ENCODE results near the gene TUBB6.
A peak's percentile ranks its signal among the peaks of the same experiment; 100 is the strongest.

Gene TUBB6

DNA sequence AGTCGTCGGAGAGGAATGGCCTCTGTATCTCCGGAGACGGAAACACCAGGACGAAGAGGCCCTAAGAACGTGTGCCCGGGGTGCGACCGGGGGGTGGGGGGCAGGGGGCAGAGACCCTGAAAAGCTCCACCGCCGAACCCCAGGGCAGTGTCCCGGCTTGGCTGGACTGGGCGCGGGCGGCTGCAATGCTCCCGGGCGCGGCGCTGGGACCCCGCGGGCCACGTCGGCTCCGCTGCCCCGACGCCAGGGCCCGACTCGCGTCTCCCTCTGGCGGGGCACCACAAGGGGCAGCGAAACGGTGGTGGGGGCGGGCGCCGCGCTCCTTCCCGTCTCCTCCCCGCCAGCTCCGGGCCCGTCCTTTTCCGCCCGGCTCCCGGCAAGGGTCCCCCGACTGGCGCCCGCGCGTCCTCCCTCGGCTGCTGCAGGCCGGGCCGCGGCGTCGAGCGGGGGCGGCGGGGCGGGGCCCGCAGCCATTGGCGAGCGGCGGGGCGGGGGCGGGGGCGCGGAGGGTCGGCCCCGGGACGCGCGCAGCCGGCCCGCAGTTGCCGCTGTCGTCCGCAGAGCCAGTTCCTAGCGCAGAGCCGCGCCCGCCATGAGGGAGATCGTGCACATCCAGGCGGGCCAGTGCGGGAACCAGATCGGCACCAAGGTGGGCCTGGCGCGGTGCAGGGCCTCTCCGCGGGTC is at the start of gene TUBB6:
TUBB6 (plus strand) TSS at position 541 of the 685 bp plus-strand sequence; CDS start at position 593, 52 bp downstream.
- peak within 1 kb of the TSS; percentile 33 for H3K27ac Mint-ChIP-seq
- ATAC-seq = peak; percentile 74
- peaks cover 4% of the 10 kb centered on the region for H3K36me3 Mint-ChIP-seq
- H3K4me1 Mint-ChIP-seq = peaks cover 18% of the 10 kb centered on the region
- peak in 1 of 2 donors; percentile 32 for DNase-seq (ENCODE audit: low spot score in 2 of 2)
- peaks cover 4% of the 10 kb centered on the region for H3K9me3 Mint-ChIP-seq
- peak within 1 kb of the TSS; percentile 68 for H3K4me3 Mint-ChIP-seq

DNA sequence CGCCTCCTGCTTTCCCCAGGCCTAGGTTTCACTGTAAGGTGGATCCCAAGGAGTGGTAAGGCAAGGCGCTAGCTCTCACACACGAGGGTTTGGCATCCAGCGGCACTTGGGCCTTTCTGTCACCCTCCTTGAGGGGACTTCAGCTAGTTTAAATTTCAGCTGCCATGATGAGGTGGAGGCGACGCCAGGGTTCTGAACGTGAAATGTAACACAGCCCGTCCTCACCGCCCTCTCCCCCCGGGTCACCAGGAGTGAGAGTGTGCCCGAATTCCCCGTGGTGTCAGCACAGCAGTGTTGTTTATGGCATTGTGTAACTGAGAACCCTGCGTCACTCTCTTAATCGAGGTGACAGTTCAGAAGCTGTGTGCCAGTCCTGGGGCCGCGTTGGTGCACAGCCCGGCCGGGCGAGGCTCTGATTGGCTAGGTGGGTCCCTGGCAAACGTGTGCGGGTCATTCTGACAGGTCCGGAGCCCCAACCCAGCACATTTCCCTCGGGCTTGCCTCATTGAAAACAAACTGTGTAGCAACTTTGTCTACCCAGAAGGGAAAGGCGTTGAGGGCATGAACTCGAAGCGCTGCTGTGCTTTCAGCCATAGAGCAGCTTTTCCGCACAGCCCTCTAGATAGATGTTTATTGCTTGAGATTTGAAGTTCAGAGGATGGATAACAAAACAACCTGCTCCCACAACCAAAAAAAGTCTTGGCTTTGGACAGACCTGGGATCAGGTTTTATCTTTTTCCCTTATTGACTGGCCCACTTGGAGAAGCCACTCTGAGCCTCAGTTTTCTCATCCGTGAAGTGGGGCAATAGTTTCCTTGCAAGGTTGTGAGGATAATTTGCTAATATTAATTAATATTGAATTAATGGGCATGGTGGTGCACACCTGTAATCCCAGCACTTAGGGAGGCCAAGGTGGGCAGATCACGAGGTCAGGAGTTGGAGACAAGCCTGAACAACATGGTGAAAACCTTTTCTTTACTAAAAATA is 49.0 kb upstream of the TUBB6 start:
- Mint-ChIP-seq H3K9me3 (no peaks in the 10 kb centered on the region), H3K4me1 (no peaks in the 10 kb centered on the region), H3K4me3 (no peak overlapping the region), H3K36me3 (no peaks in the 10 kb centered on the region), H3K27ac (no peak overlapping the region)
- no peak for ATAC-seq
- DNase-seq (ENCODE audit: low spot score in 2 of 2) = no peak

DNA sequence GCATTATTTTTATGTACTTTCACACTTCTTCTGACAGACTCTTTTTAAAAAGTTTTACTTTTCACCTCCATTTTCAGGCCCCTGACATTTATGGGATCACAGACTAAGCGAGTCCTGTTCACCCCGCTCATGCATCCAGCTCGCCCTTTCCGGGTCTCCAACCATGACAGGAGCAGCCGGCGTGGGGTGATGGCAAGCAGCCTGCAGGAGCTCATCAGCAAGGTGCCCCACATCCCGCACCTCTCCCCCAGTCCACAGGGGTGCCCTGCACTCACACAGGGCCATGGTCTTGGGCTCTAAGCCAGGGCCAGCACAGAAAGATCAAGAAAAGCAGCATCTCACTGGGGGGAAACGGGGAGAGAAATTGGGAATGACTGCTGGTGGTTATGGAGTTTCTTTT is 45.3 kb upstream of the TUBB6 start:
- no peak overlapping the region for H3K27ac Mint-ChIP-seq
- H3K36me3 Mint-ChIP-seq = no peaks in the 10 kb centered on the region
- ATAC-seq = no peak
- DNase-seq (ENCODE audit: low spot score in 2 of 2) = no peak
- no peaks in the 10 kb centered on the region for H3K9me3 Mint-ChIP-seq
- H3K4me1 Mint-ChIP-seq = no peaks in the 10 kb centered on the region
- no peak overlapping the region for H3K4me3 Mint-ChIP-seq

DNA sequence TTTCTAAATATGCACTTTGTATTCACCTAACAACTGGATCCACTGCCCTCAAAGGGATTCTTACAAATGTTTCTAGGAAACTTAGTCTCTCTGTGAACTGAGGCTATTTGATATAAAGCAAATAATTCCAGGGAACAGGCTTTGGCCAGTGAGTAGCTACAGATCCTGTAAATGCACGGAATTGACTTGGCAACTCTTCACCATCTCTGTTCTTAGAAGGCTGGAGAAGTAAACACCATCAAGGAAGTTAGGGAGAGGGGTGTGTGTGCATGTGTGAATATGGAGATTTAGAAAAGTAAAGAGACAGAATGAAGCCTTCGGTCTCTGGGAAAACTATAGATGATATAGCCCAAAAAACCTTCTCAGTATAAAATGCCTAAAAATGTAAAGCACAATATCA is 43.2 kb upstream of the TUBB6 start:
- no peak overlapping the region for H3K27ac Mint-ChIP-seq
- H3K36me3 Mint-ChIP-seq = no peaks in the 10 kb centered on the region
- no peaks in the 10 kb centered on the region for H3K4me1 Mint-ChIP-seq
- DNase-seq (ENCODE audit: low spot score in 2 of 2) (no peak), ATAC-seq (no peak)
- H3K4me3 Mint-ChIP-seq = no peak overlapping the region
- H3K9me3 Mint-ChIP-seq = no peaks in the 10 kb centered on the region

DNA sequence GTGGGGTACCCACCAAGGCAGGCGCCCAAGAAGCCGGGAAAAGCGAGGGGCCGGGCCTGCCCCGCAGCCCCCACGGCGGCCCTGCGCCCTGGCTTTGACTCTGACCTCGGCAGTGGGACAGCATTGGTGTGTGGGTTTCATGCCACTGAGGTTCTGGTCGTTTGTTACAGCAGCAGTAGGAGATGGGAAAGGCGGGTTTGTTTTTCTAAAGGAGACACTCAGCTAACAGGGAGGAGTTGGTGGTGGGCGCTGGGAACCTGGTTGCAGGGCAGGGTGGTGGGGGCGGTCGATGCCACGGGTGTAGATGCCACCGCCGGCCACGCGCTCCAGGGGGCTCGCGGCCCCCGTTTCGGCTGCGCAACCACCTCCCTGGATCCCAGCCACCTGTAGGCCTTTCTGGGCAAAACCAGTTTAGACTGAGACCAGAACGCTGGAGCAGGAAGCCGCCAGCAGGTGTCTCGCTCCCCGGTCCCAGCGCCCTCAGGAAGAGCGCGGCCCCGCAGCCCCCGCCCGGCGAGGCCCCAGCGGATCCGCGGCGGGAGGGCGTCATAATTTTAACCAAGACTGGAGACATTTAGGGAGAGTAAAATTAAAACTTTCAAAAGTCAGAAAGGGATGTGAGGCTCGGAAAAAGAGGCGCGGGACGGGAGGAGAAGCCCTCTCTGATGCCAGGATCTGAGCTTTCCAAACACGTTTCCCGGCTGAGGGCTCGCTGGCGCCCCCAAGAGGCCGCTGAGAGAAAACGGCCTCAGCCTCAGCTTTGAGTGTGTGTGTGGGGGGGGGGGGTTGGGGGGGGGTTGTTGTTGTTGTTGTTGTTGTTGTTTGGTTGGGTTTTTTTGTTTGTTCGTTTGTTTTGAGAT is 36.4 kb upstream of the TUBB6 start:
- no peaks in the 10 kb centered on the region for H3K36me3 Mint-ChIP-seq
- no peak overlapping the region for H3K27ac Mint-ChIP-seq
- ATAC-seq (peak; percentile 79), DNase-seq (ENCODE audit: low spot score in 2 of 2) (peak; percentile 43 to 70)
- H3K9me3 Mint-ChIP-seq = no peaks in the 10 kb centered on the region
- H3K4me3 Mint-ChIP-seq = peak overlapping the region; percentile 36
- H3K4me1 Mint-ChIP-seq = no peaks in the 10 kb centered on the region

DNA sequence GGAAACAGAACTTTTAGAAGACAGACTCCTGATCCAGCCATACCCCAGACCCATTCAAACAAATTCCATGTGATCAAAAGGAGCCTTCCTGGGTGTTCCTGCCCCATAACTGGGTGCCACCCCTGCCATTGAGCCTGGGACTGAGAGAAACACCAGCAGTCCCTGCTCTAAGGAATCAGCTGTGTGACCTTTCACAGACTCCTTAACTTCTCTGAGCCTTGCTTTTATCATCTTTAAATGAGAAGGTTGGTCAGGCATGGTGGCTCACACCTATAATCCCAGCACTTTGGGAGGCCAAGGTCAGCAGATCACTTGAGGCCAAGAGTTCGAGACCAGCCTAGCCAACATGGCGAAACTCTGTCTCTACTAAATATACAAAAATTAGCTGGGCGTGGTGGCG is 33.2 kb upstream of the TUBB6 start:
- H3K36me3 Mint-ChIP-seq = no peaks in the 10 kb centered on the region
- H3K4me1 Mint-ChIP-seq = no peaks in the 10 kb centered on the region
- H3K27ac Mint-ChIP-seq = no peak overlapping the region
- no peak overlapping the region for H3K4me3 Mint-ChIP-seq
- no peaks in the 10 kb centered on the region for H3K9me3 Mint-ChIP-seq
- no peak for DNase-seq (ENCODE audit: low spot score in 2 of 2)
- ATAC-seq = no peak

DNA sequence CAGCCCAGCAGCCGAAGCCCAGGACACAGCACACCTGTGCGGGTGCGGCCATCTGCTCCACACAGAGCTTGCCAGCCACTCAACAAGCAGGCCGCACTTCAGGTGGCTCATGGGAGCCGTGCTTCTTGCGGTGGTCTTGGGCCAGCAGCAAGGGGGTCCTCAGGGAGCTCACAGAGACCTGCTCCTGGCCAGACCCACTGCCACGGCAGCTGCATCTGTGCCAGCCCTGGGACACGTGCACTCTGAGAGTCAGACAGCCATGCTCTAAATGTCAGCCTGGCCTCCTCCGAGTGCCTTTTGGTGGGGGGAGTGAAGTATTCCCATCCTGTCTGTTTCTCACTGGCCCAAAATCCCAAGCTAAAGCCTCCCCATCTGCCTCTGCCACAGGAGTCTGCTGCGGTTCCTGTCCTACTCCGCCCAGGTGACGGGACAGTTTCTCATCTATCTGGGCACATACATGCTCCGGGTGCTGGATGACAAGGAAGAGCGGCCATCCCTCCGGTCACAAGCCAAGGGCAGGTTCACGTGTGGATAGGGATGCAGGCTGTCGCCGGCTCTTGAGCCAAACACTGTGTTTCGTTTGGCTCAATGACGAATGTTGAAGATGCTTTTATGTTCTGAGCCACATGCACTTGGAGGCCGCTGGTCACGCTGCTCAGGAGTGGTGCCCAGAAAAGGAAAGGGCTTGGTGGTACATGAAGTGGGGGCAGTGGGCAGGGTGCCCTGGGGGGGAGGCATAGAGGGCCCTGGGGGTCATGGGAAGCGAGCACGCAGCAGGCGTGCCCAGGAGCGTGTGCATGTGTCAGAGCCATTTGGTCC is 31.1 kb upstream of the TUBB6 start:
- no peak for DNase-seq (ENCODE audit: low spot score in 2 of 2)
- H3K4me3 Mint-ChIP-seq = no peak overlapping the region
- no peaks in the 10 kb centered on the region for H3K36me3 Mint-ChIP-seq
- ATAC-seq = no peak
- no peaks in the 10 kb centered on the region for H3K4me1 Mint-ChIP-seq
- no peaks in the 10 kb centered on the region for H3K9me3 Mint-ChIP-seq
- H3K27ac Mint-ChIP-seq = no peak overlapping the region

DNA sequence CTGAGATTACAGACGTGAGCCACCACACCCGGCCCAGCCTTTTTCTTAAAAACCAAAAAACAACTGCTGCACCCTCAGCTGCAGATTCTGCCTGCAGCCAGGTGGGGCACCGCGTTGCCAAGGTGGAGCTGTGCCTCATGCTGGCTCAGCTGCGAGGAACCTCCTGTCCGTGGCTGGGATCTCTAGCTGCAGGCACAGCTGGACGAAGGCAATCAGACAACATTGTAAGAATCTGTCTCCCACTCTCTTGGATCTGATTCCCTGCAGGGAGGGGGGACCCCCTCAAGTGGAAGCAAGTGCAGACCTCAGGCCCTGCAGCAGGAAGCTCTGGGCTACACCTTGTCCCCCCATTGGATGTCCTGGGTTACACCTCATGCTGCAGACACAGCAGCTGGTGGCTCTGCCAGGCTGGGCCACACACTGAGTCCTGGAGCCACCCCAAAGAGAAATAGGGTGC is 29.8 kb upstream of the TUBB6 start:
- no peak for DNase-seq (ENCODE audit: low spot score in 2 of 2)
- H3K4me3 Mint-ChIP-seq = no peak overlapping the region
- no peak overlapping the region for H3K27ac Mint-ChIP-seq
- no peaks in the 10 kb centered on the region for H3K4me1 Mint-ChIP-seq
- H3K9me3 Mint-ChIP-seq = no peaks in the 10 kb centered on the region
- no peak for ATAC-seq
- no peaks in the 10 kb centered on the region for H3K36me3 Mint-ChIP-seq

DNA sequence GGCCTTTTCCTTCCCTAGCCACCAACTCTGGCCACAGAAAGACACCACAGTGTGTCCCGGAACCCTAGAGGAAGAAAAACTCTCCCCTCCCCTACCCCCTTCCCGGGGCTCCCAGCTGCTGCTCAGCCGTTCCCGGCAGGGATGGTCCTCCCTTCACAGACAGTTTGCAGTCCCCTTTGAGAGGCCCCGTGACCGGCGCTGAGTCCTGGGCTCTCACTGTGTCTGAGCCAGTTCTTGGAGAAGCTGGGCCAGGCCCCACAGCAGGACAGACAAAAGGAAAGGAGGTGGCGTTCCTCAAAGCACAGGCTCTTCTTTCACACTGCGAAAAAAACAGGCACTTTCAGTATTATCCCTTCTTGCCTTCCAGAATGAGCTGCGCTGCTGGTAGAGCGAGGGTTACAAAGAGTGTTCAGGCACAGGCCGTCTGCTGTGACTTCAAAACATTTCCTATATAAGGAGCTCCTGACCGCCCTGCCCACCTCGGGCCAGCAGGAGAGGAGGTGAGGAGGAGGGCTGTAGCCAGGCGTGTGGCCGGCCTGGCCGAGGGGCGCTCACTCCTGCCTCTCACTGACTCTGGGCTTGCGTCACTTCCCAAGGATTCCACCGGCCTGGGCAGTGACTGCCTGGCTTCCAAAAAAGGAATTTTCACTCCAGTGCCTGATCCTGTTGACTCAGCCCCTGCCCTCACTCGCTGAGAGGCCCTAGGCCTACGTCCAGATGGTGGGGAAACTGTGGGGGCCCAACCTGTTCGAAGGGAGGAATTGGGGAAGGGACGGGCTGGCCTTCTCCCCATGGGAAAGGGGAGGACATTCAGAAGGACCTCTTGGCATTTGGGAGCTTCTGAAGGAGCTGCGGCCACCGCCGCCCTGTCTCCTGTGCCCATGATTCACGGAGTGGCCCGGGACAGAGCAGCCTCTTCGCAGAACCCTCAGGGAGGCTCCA is 29.0 kb upstream of the TUBB6 start:
- ATAC-seq (no peak), DNase-seq (ENCODE audit: low spot score in 2 of 2) (no peak)
- Mint-ChIP-seq H3K4me3 (no peak overlapping the region), H3K9me3 (no peaks in the 10 kb centered on the region), H3K27ac (no peak overlapping the region), H3K36me3 (no peaks in the 10 kb centered on the region), H3K4me1 (no peaks in the 10 kb centered on the region)

DNA sequence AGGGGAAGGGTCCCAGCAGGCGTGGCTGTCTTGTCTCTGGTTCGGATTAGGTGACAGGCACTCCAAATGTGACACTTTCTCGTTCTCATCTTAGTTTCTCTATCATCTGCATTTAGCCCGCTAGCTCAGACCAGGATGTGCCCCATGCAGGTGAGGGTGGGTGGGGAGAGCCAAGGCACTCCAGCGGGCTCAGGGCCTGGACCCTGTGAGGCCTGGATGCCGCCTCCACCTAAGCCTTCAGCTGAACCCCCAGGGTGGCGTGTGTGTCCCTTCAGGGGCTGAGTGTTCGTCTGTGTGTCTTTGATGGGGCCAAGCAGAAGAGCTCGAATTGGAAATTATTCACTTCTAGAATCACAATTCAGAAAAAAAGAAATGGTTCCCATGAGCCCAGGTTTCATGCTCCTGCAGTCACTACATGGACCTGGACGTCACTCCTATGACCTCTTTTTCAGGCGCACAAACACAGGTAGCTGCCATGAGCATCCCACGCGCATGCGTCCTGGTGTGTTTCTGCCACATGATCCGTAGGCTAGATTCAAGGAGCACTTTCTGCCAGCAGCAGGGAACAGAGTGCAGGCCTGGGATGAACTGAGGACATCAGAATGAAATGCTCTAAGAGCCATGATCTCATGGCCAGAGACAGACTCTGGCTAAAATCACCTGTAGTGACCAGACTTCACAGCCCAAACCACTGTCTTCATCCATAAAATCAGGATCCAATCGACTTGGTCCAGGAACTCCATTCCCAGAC is 28.1 kb upstream of the TUBB6 start:
- Mint-ChIP-seq H3K27ac (no peak overlapping the region), H3K4me1 (no peaks in the 10 kb centered on the region), H3K4me3 (no peak overlapping the region), H3K9me3 (no peaks in the 10 kb centered on the region), H3K36me3 (no peaks in the 10 kb centered on the region)
- DNase-seq (ENCODE audit: low spot score in 2 of 2) (no peak), ATAC-seq (no peak)

DNA sequence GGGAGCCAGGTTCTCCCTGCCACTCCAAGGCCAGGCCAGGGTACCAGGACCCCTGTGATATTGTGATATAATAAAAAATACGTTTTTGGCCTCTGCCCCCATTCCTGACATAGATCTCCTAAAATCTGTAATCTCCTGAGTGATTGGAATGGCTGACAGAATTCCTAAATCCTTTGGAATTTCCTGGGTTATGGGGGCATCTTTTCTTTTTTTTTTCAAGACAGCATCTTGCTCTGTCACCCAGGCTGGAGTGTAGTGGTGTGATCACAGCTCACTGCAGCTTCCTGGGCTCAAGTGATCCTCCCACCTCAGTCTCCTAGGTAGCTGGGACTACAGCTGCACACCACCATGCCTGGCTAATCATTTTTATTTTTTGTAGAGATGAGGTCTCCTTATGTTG is 26.2 kb upstream of the TUBB6 start:
- no peak overlapping the region for H3K4me3 Mint-ChIP-seq
- ATAC-seq = no peak
- no peaks in the 10 kb centered on the region for H3K36me3 Mint-ChIP-seq
- no peaks in the 10 kb centered on the region for H3K4me1 Mint-ChIP-seq
- no peaks in the 10 kb centered on the region for H3K9me3 Mint-ChIP-seq
- DNase-seq (ENCODE audit: low spot score in 2 of 2) = no peak
- H3K27ac Mint-ChIP-seq = no peak overlapping the region

DNA sequence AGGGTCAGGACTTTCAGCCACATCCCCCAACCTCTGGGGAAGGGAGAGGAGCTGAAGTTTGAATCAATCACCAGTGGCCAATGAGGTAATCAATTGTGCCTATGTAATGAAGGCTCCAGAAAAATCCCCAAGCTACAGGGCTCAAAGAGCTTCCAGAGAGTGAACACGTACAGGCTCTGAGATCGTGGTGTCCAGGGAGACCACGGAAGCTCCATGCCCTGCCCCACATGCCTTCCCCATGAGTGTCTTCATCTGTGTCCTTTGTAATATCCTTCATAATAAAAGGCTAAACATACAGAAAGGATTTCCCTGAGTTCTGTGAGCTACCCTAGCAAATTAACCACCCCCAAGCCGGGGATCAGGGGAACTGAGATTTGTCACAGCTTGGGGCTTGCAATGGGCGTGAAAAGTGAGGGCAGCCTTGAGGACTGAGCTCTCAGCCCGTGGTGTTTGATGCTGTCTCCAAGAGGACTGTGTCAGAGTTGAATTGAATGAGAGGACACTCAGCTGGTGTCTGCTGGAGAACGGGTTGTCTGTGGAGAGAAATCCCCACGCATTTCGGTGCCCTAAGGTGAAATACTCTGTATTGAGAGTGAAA is 25.5 kb upstream of the TUBB6 start:
- H3K9me3 Mint-ChIP-seq = no peaks in the 10 kb centered on the region
- no peak overlapping the region for H3K27ac Mint-ChIP-seq
- no peaks in the 10 kb centered on the region for H3K36me3 Mint-ChIP-seq
- no peak overlapping the region for H3K4me3 Mint-ChIP-seq
- H3K4me1 Mint-ChIP-seq = no peaks in the 10 kb centered on the region
- DNase-seq (ENCODE audit: low spot score in 2 of 2) (no peak), ATAC-seq (no peak)

DNA sequence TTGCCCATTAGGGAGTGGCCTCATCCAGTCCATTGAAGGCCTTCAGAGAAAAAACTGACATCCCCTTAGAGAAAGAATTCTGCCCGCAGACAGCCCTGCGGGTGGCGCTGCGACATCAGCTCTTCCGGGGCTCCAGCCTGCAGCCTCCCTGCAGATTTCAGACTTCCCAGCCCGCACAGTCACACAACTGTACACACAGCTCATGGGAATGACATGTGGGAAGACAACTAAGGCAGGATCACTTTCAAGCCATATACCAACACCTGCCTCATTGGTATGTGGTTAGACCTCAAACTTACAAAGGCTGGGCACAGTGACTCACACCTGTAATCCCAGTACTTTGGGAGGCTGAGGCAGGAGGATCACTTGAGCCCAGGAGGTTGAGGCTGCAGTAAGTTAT is 24.8 kb upstream of the TUBB6 start:
- Mint-ChIP-seq H3K9me3 (no peaks in the 10 kb centered on the region), H3K4me1 (no peaks in the 10 kb centered on the region), H3K4me3 (no peak overlapping the region), H3K27ac (no peak overlapping the region), H3K36me3 (no peaks in the 10 kb centered on the region)
- ATAC-seq (no peak), DNase-seq (ENCODE audit: low spot score in 2 of 2) (no peak)
